Measurements from ENCODE around the gene EFCAB8.

- no peak for TF ChIP-seq CTCF (IDR thresholded peaks at IDR 0.05; ENCODE audit: borderline replicate concordance, extremely low read depth, low read length, poor library complexity, severe bottlenecking)
- TF ChIP-seq EZH2 (IDR thresholded peaks at IDR 0.05; ENCODE audit: borderline replicate concordance, low read depth, low read length, severe bottlenecking) = no peak
Observed at GRCh38 chr20:32991383-32991782, 132.7 kb downstream of the EFCAB8 start.

Data from DND-41 (cell line).